GM12874 (cell line): Measurements from ENCODE around the gene CTBP2.

Source experiments
- TF ChIP-seq, protein P1 (sequence below): IDR thresholded peaks from 2 replicates; pipeline ENCODE4 v1.5.1; 2011; ENCODE audit warnings: low read depth, mild to moderate bottlenecking, control low read depth, low read length, moderate library complexity; ENCODE audit not compliant: insufficient read depth

The CTBP2 gene

DNA sequence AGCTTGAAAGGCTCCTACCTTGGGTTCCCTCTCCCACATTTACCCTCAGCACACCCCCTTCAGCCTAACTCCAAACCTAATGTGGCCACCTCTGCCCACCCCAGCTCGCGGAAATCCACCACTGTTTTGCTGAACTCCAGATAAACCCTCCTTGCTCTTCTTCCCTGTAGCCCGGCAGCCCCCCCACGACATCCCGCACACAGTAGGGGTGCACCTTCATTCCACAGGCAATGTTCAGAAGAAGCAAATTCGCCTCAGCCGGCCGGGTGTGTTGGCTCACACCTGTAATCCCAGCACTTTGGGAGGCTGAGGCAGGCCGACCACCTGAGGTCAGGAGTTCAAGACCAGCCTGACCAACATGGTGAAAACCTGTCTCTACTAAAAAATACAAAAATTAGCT, 17.4 kb downstream of the CTBP2 start:
- TF ChIP-seq, protein P1, sequence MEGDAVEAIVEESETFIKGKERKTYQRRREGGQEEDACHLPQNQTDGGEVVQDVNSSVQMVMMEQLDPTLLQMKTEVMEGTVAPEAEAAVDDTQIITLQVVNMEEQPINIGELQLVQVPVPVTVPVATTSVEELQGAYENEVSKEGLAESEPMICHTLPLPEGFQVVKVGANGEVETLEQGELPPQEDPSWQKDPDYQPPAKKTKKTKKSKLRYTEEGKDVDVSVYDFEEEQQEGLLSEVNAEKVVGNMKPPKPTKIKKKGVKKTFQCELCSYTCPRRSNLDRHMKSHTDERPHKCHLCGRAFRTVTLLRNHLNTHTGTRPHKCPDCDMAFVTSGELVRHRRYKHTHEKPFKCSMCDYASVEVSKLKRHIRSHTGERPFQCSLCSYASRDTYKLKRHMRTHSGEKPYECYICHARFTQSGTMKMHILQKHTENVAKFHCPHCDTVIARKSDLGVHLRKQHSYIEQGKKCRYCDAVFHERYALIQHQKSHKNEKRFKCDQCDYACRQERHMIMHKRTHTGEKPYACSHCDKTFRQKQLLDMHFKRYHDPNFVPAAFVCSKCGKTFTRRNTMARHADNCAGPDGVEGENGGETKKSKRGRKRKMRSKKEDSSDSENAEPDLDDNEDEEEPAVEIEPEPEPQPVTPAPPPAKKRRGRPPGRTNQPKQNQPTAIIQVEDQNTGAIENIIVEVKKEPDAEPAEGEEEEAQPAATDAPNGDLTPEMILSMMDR: no peak

DNA sequence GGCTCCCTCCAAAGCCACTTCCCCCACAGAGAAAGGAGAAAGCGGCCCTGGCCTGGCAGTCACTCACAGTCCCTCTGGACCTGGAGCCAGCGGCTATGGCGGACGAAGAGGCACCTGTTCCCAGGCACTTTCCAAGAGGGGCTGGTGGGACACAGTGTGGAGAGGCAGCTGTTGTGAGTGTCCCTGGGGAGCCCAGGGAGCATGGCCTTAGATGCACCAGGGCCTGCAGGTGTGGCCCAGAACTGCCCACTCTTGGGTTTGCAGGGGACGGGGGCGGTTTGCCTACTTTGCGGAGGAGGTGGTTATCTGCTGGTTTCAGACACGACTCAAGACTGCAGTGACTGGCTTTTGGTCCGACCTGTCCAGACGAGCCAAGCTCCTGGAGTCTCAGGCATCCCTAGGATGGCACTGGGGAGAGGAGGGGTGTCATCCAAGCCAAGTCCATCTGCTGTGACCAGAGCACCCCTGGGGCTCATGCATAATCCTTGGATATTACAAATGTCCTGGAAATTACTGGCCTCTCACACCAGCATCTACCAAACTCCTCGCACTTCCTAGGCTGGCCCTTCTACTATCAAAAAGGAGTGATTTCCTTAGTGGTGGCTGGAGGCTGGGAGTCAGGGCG, 18.4 kb downstream of the CTBP2 start:
- TF ChIP-seq, protein P1: no peak

DNA sequence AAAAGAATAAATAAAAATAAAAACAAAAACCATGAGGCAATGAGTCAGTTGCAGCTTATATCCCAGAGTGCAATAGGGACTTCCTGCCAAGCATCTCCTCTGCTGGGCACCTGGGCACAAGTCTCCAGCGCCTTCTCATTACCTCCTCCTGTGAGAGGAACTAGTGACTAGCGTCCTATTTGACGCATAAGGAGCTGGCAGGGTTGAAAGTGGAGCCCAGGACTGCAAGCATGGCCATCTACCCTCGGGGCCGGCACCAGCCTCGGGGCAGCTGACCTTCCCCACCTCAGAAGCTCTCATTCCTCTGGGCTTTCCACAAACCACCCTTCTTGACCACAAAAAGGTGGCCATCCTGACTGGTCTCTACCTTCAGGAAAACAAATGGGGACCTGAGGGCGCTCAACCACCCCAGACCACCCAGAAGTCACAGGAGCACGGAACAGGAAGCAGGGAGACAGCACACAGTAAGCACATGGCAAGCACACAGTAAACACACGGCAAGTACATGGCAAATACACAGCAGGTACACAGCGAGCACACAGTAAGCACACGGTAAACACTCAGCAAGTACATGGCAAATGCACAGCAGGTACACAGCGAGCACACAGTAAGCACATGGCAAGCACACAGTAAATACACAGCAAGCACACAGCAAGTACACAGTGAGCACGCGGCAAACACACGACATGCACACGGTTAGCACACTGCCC, 19.1 kb downstream of the CTBP2 start:
- TF ChIP-seq, protein P1: no peak

DNA sequence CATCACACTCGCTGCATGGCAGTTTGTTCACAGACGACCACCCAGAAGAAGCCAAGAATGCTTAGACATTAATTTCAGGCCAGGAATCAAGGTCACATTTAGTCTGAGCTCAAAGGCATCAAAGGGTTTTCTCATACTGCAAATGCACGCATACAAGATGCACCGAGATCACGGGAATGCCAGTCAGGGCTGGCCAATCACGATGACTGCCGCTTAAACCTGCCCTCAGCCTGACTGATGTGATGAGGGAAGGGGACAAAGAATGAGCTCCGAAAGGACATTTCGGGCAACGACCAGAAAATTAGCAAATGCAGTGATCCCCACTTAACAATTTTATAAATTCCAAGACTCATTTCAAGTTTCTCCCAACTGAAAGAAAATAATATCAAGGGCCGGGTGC, 20.2 kb downstream of the CTBP2 start:
- TF ChIP-seq, protein P1: no peak

DNA sequence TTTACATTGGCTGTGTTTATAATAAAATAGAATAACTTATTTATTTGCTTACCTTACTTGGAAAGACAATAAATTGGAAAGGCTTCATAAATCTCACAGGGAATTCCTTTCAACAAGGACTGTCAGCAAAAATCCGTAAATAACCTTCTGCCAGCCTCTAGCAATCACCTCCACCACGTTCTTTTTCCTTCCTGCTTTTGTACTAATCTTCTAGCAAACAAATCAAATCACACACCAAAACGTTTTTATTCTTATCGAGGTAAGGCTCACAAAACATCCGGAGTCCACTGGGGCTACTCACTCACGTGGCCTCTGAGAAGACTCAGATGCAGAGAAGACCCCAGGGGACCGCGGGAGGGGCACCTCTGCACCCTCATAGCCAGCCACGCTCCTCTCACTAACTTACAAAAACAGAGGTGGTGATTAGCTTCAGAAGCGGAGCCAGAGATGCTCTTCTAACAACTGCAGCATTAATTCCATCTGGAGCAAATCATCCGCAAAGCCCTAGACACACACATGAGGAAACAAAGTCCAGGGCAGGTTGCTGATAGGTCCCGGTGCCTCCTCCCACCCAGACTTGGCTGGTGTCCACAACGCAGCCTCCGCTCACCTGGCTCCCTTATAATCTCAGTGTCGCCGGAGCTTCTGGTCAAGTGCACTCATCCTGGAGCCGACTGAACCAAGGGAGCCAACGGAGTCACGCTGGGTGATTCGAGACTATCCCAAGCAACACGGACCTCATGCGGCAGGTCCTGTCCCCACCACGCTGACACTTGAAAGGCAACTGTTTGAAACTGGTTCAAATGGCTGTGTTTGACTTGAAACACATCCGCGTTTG, 22.5 kb downstream of the CTBP2 start:
- TF ChIP-seq, protein P1: no peak

DNA sequence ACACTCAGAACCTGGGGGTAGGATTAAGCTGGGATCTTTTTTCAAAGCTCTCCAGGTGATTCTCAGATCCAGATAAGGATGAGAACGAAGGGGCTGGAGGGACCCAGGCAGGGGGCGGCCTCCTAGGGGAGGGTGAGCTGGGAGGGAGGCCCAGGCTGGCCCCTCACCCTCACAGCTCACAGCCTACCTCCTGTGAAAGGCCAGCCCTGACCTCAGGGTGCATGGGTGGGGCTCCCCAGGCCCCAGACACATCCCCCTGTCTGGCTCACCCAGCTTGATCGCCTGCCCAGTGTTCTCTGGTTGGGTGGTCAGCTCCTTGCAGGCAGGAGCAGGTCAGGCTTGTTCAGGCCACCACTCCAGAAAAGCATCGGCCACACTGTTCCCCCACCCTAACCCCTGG, 24.3 kb downstream of the CTBP2 start:
- TF ChIP-seq, protein P1: no peak

DNA sequence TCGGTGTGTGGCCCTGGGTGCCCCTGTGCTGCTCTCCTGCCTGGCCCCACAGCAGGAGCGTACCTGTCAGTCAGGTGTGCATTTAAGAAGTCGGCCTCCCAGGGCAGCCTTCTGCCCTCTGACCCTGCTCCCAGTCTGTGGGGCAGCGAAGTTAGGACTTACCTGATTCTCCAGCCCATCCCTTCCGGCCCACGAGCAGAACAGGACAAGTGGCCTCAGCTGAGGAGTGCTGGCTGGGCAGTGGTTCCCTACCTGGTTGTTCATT, 24.7 kb downstream of the CTBP2 start:
- TF ChIP-seq, protein P1: no peak
